Stimulated activated CD4-positive, alpha-beta T cell treated with anti-CD3 and anti-CD28 coated beads, Interleukin-12 subunit alpha, Interleukin-12 subunit beta, amount 100 ng/mL, for 4 hours (primary cell): ENCODE data around the gene RELA.
"Not testable (repeated sequence)": the region's sequence is repeated elsewhere in the genome, so short reads cannot be mapped to it uniquely, and the experiment has no call there.

Experiments
- DNase-seq: peaks from one replicate; pipeline ENCODE4 v3.0.0-alpha.2; 2020

The RELA gene

GRCh38 chr11:65662799-65663638, at the start of gene RELA:
RELA (minus strand) TSS chr11:65662916; CDS start chr11:65662832, 84 bp downstream.
- peak; percentile 84 for DNase-seq

DNA sequence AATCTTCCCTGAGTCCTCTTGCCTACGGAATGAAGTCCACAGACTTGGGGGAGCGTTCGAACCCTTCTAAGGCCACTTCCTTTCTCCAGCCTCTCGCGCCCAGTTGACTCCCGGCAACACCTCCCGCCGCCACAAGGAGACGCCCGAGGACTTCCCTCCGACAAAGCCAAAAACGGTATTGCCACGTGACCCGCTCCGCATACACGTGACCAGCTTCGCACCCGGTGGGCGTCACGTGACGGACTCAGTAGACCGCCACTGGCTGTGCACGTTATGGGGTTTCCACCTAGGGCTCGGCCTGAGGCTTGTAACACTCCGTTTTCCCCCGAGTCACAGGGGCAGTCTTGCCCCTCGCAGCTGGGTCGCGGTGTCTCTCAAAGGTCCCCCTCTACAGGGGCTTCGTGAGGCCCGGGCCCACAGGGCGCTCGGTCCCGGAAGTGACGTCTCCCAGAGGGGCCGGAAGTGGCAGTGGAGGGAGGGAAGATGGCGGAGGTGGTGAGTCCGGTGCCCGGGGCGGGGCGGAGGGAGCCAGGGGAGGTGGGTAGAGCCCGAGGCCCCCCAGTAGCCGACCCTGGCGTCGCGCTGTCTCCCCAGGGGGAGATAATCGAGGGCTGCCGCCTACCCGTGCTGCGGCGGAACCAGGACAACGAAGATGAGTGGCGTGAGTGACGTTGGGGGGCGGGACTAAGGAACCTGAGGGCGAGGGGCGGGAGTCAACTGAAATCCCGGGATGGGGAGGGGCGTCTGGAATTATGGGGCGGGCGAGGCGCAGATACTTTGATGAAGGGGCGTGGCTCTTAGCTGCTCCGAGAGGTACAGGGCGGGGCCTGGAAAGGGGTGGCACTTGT, 49.3 kb upstream of the RELA start, which contains the start of gene KAT5:
Gene KAT5, plus strand, starts transcription at position 468 of the 848 bp plus-strand sequence. Its CDS starts 16 bp downstream, at position 484.
- DNase-seq = peak; percentile 97

- DNase-seq = no peak
Measured at GRCh38 chr11:65710421-65710820, 47.7 kb upstream of the RELA start.

DNA sequence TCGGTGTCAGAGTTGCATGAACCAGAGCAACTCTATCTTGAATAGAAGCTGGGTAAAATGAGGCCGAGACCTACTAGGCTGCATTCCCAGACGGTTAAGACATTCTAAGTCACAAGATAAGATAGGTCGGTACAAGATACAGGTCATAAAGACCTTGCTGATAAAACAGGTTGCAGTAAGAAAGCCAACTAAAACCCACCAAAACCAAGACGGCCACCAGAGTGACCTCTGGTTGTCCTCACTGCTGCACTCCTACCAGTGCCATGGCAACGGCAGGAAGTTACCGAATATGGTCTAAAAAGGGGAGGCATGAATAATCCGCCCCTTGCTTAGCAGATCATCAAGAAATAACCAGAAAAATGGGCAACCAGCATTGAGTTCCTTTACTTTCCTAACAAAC, 46.9 kb upstream of the RELA start:
- DNase-seq = no peak

DNA sequence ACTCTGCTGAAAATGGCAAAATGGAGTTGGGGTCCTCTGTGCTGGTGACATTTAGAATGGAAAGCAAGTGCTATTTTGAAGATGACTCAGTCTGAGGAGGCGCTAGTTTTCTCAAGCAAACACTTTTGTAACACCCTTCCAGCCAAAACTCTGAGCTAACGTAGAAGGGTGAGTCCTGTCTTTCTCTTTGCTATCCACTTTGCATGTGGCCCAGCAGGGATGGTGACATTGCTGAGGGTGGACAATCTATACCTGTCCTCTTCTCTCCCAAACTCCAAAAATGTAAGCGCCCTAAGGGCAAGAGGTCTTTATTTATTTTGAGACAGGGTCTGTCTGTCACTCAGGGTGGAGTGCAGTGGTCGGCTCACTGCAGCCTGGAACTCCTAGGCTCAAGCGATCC, 45.7 kb upstream of the RELA start:
- no peak for DNase-seq

- not testable (repeated sequence) for DNase-seq
Measured at GRCh38 chr11:65707002-65707401, 44.3 kb upstream of the RELA start.

DNA sequence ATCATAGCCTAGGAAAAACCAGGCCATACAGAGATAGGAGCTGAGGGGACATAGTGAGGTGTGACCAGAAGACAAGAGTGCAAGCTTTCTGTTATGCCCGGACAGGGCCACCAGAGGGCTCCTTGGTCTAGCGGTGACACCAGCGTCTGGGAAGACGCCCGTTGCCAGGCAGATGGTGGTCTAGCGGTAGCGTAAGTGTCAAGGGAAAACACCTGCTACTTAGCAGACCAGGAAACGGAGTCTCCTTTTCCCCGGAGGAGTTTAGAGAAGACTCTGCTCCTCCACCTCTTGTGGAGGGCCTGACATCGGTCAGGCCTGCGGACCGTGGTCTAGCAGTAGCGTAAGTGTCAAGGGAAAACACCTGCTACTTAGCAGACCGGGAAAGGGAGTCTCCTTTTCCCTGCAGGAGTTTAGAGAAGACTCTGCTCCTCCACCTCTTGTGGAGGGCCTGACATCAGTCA, 43.6 kb upstream of the RELA start:
- peak; percentile 66 for DNase-seq

GRCh38 chr11:65703846-65704245, 41.1 kb upstream of the RELA start:
- DNase-seq = no peak

- DNase-seq = no peak
Measured at GRCh38 chr11:65701686-65702085, 39.0 kb upstream of the RELA start.

DNA sequence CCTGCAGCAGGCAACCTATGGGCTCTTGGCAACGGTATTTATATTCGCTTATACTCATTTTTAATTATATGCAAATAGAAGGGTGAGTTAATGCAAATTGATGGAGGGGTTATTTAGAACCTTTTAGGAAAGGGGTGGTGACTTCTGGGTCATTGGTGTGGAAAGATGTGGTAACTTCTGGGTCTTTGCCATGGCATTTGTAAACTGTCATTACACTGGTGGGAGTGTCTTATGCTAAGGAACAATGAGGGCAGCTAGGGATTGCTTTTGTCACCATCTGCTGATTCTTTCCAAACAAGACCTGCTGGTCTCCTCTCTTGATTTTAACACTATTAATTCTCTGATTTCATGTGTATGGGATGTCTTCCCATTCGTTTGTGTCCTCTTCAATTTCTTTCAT, 37.7 kb upstream of the RELA start:
- no peak for DNase-seq

DNA sequence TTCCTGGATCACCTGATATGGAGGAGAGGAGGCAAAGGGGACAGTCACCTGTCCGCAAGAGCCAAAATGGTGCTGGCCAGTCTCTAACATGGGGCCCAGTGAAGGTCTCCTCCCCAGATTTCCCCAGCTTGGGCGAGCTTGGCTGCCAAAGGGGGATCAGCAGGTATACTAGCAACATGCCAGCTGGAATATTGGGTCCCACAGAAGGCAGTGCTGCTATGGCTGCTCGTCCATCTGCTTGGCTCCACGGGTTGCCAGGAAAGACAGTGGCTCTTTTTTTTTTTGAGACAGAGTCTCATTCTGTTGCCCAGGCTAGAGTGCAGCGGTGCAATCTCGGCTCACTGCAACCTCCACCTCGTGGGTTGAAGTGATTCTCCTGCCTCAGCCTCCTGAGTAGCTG, 36.6 kb upstream of the RELA start:
- DNase-seq = no peak

DNA sequence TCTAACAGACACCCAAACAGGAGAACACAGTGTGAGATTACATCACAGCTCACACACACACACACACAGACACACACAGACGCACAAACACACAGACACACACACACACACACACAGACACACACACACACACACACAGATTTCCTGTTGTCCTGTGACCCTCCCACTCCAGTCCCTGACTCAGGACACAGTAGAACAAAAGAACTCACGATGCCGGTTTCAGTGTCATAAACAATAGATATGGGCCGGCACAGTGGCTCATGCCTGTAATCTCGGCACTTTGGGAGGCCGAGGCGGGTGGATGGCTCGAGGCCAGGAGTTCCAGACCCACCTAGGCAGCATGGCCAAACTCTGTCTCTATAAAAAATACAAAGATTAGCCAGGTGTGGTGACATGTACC, 35.5 kb upstream of the RELA start:
- DNase-seq = no peak

- DNase-seq = no peak
Measured at GRCh38 chr11:65696802-65697552, 34.3 kb upstream of the RELA start.

- no peak for DNase-seq
Measured at GRCh38 chr11:65695459-65696241, 32.9 kb upstream of the RELA start.

DNA sequence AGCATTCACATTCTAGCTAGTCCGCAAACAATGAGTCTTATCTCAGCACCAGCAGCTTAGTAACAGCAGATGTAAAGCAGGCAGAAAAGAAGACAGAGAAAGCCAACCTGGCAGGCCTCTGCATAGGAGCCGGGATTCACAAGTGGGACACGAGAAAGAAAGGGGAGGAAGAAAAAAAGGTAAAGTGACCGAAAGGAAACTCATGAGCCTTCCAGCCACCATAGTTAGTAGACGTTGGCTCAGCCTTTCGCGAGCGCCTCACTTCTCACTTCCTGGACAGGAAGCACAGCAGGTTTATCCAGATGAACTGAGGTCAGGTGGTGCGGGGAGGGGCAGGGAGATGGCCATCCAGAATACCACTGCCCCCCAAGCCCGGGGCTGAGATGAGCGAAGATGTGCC, 29.7 kb upstream of the RELA start:
- no peak for DNase-seq

DNA sequence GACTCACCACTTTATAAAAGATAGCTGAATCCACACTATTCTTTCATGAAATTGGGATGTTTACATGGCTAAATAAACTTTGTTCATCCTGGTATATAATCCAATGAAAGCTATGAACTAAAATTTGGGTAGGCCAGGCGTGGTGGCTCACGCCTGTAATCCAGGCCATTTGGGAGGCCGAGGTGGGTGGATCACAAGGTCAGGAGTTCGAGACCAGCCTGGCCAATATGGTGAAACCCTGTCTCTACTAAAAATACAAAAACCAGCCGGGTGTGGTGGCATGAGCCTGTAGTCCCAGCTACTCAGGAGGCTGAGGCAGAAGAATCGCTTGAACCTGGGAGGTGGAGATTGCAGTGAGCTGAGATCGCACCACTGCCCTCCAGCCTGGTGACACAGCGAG, 29.1 kb upstream of the RELA start:
- DNase-seq = not testable (repeated sequence)

DNA sequence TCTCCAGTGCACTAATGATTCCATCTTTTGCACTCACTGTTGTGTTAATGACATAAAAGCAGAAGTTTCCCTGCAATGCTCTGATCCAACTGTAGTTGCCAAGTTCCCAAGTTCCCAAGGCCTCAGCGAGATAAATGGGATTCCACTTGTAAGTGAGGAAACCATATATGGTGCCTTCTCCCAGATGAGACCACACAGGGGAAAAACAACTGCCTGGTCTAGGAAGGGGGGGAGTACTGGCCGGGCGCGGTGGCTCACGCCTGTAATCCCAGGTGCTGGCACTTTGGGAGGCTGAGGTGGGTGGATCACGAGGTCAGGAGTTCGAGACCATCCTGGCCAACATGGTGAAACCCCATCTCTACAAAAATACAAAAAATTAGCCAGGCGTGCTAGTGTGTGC, 23.3 kb upstream of the RELA start:
- DNase-seq = no peak

DNA sequence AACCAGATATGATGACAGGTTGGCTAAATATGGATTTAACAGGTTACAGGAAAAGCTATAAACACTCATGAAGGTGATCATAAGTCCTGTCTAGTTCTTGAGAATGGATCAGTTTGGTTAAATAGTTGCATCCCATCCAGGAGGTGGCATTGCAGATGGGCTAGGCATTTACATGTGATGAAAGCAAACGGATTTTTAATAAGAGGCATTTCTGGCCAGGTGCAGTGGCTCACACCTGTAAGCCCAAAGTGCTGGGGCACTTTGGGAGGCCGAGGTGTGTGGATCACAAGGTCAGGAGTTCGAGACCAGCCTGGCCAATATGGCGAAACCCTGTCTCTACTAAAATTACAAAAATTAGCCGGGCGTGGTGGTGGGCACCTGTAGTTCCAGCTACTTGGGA, 20.8 kb upstream of the RELA start:
- DNase-seq = not testable (repeated sequence)

DNA sequence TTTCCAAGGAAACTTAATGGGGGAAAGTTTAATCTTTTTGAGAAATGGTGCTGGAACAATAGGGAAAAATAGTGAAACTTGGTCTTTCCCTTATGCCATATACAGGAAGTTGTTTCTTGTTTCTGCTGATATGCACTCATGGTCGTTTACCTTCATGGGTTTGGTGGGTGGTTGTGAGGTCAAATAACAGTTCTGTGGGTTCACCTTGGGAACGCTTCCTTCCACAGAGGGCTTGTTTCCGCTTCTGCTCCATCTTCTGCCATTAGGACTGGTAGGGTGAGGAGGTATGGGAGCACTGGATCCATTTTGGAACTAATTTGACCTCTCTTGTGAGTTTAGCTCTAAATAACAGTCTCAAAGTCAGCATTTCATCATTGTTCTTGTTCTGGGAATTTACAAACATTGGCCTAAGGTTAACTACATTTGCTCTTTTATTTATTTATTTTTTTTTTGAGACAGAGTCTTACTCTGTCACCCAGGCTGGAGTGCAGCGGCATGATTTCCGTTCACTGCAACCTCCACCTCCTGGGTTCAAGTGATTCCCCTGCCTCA, 17.6 kb upstream of the RELA start:
- DNase-seq = no peak

DNA sequence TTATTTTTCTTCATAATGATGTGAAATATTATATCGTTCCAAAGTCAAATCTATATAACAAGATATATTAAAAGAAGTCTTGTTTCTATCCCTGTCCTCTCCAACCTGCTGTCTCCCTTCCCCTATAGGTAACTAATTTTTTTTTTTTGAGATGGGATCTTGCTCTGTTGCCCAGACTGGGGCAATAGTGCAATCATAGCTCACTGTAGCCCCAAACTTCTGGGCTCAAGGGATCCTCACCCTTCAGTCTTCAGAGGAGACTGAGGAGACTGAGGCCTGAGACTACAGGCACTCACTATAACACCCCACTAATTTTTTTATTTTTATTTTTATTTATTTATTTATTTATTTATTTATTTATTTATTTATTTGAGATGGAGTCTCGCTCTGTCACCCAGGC, 10.3 kb upstream of the RELA start:
- no peak for DNase-seq

- no peak for DNase-seq
Measured at GRCh38 chr11:65672180-65672860, 9.6 kb upstream of the RELA start.
